Choroid plexus epithelial cell (primary cell): ENCODE data around the gene CALR3.
"Not testable (repeated sequence)": the region's sequence is repeated elsewhere in the genome, so short reads cannot be mapped to it uniquely, and the experiment has no call there.

Experiments used
- DNase-seq: peaks from one replicate; pipeline ENCODE4 v3.0.0-alpha.2; 2010; ENCODE audit warnings: low read depth
- H3K4me3 ChIP-seq: 2 replicates; pipeline ENCODE4 v1.5.1; 2011; ENCODE audit warnings: low read depth, mild to moderate bottlenecking, control low read depth, low read length, moderate library complexity
- CTCF ChIP-seq: conservative IDR thresholded peaks from 2 replicates; pipeline ENCODE4 v1.5.1; 2011; ENCODE audit warnings: low read depth, mild to moderate bottlenecking, control low read depth, inconsistent platforms, low read length, moderate library complexity

The CALR3 gene

GRCh38 chr19:16506961-16507360 lies 11.0 kb upstream of the CALR3 start:
- no peak for DNase-seq
- no peak for TF ChIP-seq CTCF
- H3K4me3 ChIP-seq: no peak overlapping the region

DNA sequence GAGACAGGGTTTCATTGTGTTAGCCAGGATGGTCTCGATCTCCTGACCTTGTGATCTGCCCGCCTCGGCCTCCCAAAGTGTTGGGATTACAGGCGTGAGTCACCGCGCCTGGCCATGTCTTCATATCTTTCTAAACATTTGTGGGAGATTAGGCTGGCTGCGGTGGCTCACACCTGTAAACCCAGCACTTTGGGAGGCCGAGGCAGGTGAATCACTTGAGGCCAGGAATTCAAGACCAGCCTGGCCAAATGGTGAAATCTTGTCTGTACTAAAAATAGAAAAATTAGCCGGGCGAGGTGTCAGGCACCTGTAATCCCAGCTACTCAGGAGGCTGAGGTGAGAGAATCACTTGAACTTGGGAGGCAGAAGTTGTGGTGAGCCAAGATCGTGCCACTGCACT lies 10.2 kb upstream of the CALR3 start:
- not testable (repeated sequence) for DNase-seq, H3K4me3 ChIP-seq

GRCh38 chr19:16504271-16504670 lies 8.3 kb upstream of the CALR3 start:
- DNase-seq: no peak
- TF ChIP-seq CTCF: no peak
- no peak overlapping the region for H3K4me3 ChIP-seq

DNA sequence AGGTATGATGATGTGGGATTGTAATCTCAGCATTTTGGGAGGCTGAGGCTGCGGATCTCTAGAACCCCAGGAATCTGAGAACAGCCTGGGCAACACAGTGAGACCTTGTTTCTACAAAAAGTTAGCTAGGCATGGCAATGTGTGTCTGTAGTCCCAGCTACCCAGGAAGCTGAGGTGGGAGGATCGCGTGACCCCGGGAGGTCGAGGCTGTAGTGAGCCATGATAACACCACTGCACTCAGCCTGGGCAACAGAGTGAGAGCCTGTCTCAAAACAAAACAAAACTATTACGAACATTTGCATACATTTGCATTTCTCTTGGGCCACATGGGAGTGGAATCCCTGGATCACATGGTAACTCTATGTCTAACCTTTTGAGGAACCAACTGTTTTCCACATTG lies 1.9 kb upstream of the CALR3 start:
- TF ChIP-seq CTCF: no peak
- no peak overlapping the region for H3K4me3 ChIP-seq
- no peak for DNase-seq

- peak overlapping the region; percentile 90 for H3K4me3 ChIP-seq
- DNase-seq: no peak
- no peak for TF ChIP-seq CTCF
These were observed 1.1 kb upstream of the CALR3 start for GRCh38 chr19:16497042-16497441.

DNA sequence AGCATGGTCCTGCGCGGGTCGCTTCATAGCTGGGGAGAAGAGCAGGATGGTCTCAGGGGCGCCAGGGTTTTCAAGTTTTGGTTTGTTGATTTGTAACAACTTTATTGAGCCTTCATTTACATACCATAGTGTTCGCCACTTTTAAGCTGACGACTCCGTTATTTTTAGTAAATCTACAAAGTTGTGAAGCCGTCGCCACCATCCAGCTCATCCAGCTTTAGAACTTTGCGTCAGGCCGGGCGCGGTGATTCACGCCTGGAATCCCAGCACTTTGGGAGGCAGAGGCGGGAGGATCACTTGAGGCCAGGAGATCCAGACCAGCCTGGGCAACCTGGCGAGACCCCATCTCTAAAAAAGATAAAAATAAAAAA lies 631 bp upstream of the CALR3 start:
- TF ChIP-seq CTCF: no peak
- H3K4me3 ChIP-seq: peak overlapping the region; percentile 90
- DNase-seq: peak; percentile 47

DNA sequence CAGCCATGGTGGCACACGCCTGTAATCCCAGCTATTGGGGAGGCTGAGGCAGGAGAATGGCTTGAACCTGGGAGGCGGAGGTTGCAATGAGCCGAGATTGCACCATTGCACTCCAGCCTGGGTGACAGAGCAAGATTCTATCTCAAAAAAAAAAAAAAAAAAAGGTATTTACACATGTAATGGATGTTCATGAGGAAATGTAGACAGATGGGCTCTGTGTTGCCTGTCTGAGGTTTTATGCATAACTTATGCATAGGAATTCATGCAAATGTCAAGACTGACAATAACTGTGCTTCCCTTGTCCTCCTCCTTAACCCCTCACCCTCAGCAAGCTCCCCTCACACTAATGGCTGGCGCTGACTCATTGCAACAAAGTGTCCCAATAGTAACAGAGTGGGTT lies 9.5 kb downstream of the CALR3 start:
- H3K4me3 ChIP-seq: not testable (repeated sequence)
- DNase-seq: peak; percentile 18

- H3K4me3 ChIP-seq: no peak overlapping the region
These were observed 13.2 kb downstream of the CALR3 start for GRCh38 chr19:16482745-16483144.

More at GRCh38 chr19:16482745-16483144, 13.2 kb downstream of the CALR3 start:
- no peak for TF ChIP-seq CTCF
- no peak for DNase-seq
